ENCODE measurements around the gene HSPA12B. TPM values are rescaled to one million over a fixed set of nuclear protein-coding genes. Genes with fewer than 3 reads are reported as not detected.

The HSPA12B gene
- polyA plus RNA-seq, 1 of the 3 experiments (the other 2 are of a cell fraction): 0.46 TPM

GRCh38 chr20:3795511-3796468 lies 63.3 kb downstream of the HSPA12B start, which contains the start of gene CDC25B:
Gene CDC25B (plus strand): TSS chr20:3796310. CDS start chr20:3796532, 222 bp downstream.
- 11% methylated on average over 11 of the region's 69 CpGs for WGBS (ENCODE audit: low lambda C conversion rate)
- Histone ChIP-seq H3K9me2 (no peaks in the 10 kb centered on the region), H3K9me3 (no peaks in the 10 kb centered on the region), H3K4me2 (peak within 1 kb of the TSS; percentile 98), H3K9ac (peak within 1 kb of the TSS; percentile 94), H4K20me1 (ENCODE audit: insufficient read depth) (no peaks in the 10 kb centered on the region), H3K4me1 (ENCODE audit: control insufficient read depth in 1 of 2, insufficient read depth in 2 of 2, low read depth in 1 of 2, low read length in 1 of 2) (peaks cover 17 to 41% of the 10 kb centered on the region in 2 experiments; a peak in 3 of 4 replicates), H2AFZ (ENCODE audit: low read depth) (peak within 1 kb of the TSS; percentile 90), H3K36me3 (replicated peaks in 1 of 2; ENCODE audit: control insufficient read depth in 1 of 2, insufficient read depth in 2 of 2, low read length in 1 of 2) (peaks cover 13 to 17% of the 10 kb centered on the region in 2 experiments), H3K79me2 (ENCODE audit: insufficient read depth) (peaks cover 51% of the 10 kb centered on the region), H3K4me3 (ENCODE audit: low read depth in 2 of 2, low read length in 1 of 2) (peak within 1 kb of the TSS; percentile 72 to 80), H3K27ac (ENCODE audit: low read depth in 2 of 2, low read length in 1 of 2) (peak within 1 kb of the TSS; percentile 91 to 96), H3K27me3 (ENCODE audit: insufficient read depth) (no peaks in the 10 kb centered on the region), H3F3A (replicated peaks; ENCODE audit: insufficient read depth) (no peaks in the 10 kb centered on the region)
- CTCF ChIA-PET: interaction anchor here (0.7 to 3.5 kb wide), 10 partner anchors 9 to 289 kb away, joined by 3 to 51 read pairs (median 5); partner anchors contain the start of genes AP5S1, CENPB and SPEF1
- peak; percentile 96 for DNase-seq
- POLR2A ChIA-PET: interaction anchor here (0.9 to 1.5 kb wide), 7 partner anchors 9 to 51 kb away, joined by 3 to 10 read pairs (median 4); partner anchors contain the start of genes ADISSP, AP5S1, CENPB and MAVS
- no peak for TF ChIP-seq IRF3 (IDR thresholded peaks at IDR 0.05; ENCODE audit: low read depth, low read length)
- no peak; the same call in 1 of the 2 replicates for TF ChIP-seq PBX3 (IDR thresholded peaks at IDR 0.05)
- TF ChIP-seq GATA2 (CRISPR knock-in tag; IDR thresholded peaks at IDR 0.05): no peak
- peak; percentile 62 for TF ChIP-seq MXI1 (IDR thresholded peaks at IDR 0.05; ENCODE audit: low read depth, low read length)
- TF ChIP-seq TCF12 (IDR thresholded peaks at IDR 0.05): no peak
- peak; percentile 93 for TF ChIP-seq SIN3A (IDR thresholded peaks at IDR 0.05; ENCODE audit: borderline replicate concordance, low read depth, low read length)
- no peak for TF ChIP-seq MEF2A (IDR thresholded peaks at IDR 0.05; ENCODE audit: borderline replicate concordance, low read depth)
- TF ChIP-seq ZBTB33 (IDR thresholded peaks at IDR 0.05; ENCODE audit: borderline replicate concordance, low read depth): no peak
- peak; percentile 19; the same call in 1 of the 2 replicates for TF ChIP-seq SMC3 (IDR thresholded peaks at IDR 0.05; ENCODE audit: low read depth, low read length)
- peak; percentile 46; the same call in 1 of the 2 replicates for TF ChIP-seq NRF1 (IDR thresholded peaks at IDR 0.05; ENCODE audit: low read depth, low read length)
- no peak for TF ChIP-seq NFIC (IDR thresholded peaks at IDR 0.05; ENCODE audit: borderline replicate concordance)
- TF ChIP-seq FOSL2 (IDR thresholded peaks at IDR 0.05; ENCODE audit: borderline replicate concordance, low read depth): no peak
- peak; percentile 61 for TF ChIP-seq USF1 (IDR thresholded peaks at IDR 0.05; ENCODE audit: borderline replicate concordance, low read depth)
- TF ChIP-seq USF2 (IDR thresholded peaks at IDR 0.05; ENCODE audit: borderline replicate concordance, low read depth, low read length): no peak
- TF ChIP-seq POLR2AphosphoS5 (IDR thresholded peaks at IDR 0.05; ENCODE audit: low read depth, low read length): no peak; the same call in 1 of the 2 replicates
- TF ChIP-seq ELF1 (IDR thresholded peaks at IDR 0.05): peak; percentile 40; the same call in 1 of the 2 replicates
- TF ChIP-seq MAX (IDR thresholded peaks at IDR 0.05; ENCODE audit: low read depth): peak; percentile 80
- peak; percentile 50 for TF ChIP-seq CTCF (IDR thresholded peaks at IDR 0.05)
- TF ChIP-seq JUND (IDR thresholded peaks at IDR 0.05): no peak
- TF ChIP-seq FOXM1 (IDR thresholded peaks at IDR 0.05; ENCODE audit: low read depth): peak; percentile 99
- TF ChIP-seq RAD21 (IDR thresholded peaks at IDR 0.05; ENCODE audit: low read length): peak; percentile 43
- no peak; the same call in 1 of the 2 replicates for TF ChIP-seq YY1 (IDR thresholded peaks at IDR 0.05; ENCODE audit: low read depth)
- TF ChIP-seq EZH2phosphoT487 (IDR thresholded peaks at IDR 0.05; ENCODE audit: borderline replicate concordance, low read depth): no peak
- peak; percentile 37; the same call in 1 of the 2 replicates for TF ChIP-seq TAF1 (IDR thresholded peaks at IDR 0.05; ENCODE audit: borderline replicate concordance, low read depth, low read length)
